ENCODE results near the gene CCRL2.
"Not testable (repeated sequence)": the region's sequence is repeated elsewhere in the genome, so short reads cannot be mapped to it uniquely, and the experiment has no call there.

The CCRL2 gene

GRCh38 chr3:46405301-46406019 is 1.6 kb upstream of the CCRL2 start:
- no peak for DNase-seq (ENCODE audit: low spot score)

GRCh38 chr3:46406443-46406787 is 644 bp upstream of the CCRL2 start:
- DNase-seq (ENCODE audit: low spot score) = no peak

- no peak for DNase-seq (ENCODE audit: low spot score)
Measured at GRCh38 chr3:46407970-46408369, 911 bp downstream of the CCRL2 start.

GRCh38 chr3:46408853-46409252 is 1.8 kb downstream of the CCRL2 start:
- no peak for DNase-seq (ENCODE audit: low spot score)

GRCh38 chr3:46409739-46410489 is 2.9 kb downstream of the CCRL2 start:
- no peak for DNase-seq (ENCODE audit: low spot score)

- no peak for DNase-seq (ENCODE audit: low spot score)
Measured at GRCh38 chr3:46410669-46411068, 3.6 kb downstream of the CCRL2 start.

GRCh38 chr3:46411271-46411670 is 4.2 kb downstream of the CCRL2 start:
- DNase-seq (ENCODE audit: low spot score) = no peak

GRCh38 chr3:46412786-46413298 is 5.8 kb downstream of the CCRL2 start:
- DNase-seq (ENCODE audit: low spot score) = no peak

- DNase-seq (ENCODE audit: low spot score) = no peak
Measured at GRCh38 chr3:46413951-46414350, 6.9 kb downstream of the CCRL2 start.

GRCh38 chr3:46414739-46415138 is 7.7 kb downstream of the CCRL2 start:
- no peak for DNase-seq (ENCODE audit: low spot score)

- DNase-seq (ENCODE audit: low spot score) = no peak
Measured at GRCh38 chr3:46416125-46416810, 9.2 kb downstream of the CCRL2 start.

- no peak for DNase-seq (ENCODE audit: low spot score)
Measured at GRCh38 chr3:46416811-46417510, 9.9 kb downstream of the CCRL2 start.

GRCh38 chr3:46417841-46418611 is 11.0 kb downstream of the CCRL2 start:
- peak; percentile 26 for DNase-seq (ENCODE audit: low spot score)

GRCh38 chr3:46419816-46420215 is 12.8 kb downstream of the CCRL2 start:
- no peak for DNase-seq (ENCODE audit: low spot score)

GRCh38 chr3:46420931-46421330 is 13.9 kb downstream of the CCRL2 start:
- no peak for DNase-seq (ENCODE audit: low spot score)

GRCh38 chr3:46422617-46423016 is 15.6 kb downstream of the CCRL2 start:
- DNase-seq (ENCODE audit: low spot score) = no peak

GRCh38 chr3:46423588-46423987 is 16.5 kb downstream of the CCRL2 start:
- no peak for DNase-seq (ENCODE audit: low spot score)

- DNase-seq (ENCODE audit: low spot score) = not testable (repeated sequence)
Measured at GRCh38 chr3:46426476-46426875, 19.4 kb downstream of the CCRL2 start.

GRCh38 chr3:46427404-46427803 is 20.3 kb downstream of the CCRL2 start:
- DNase-seq (ENCODE audit: low spot score) = not testable (repeated sequence)

GRCh38 chr3:46427916-46428833 is 21.1 kb downstream of the CCRL2 start:
- DNase-seq (ENCODE audit: low spot score) = no peak

Data from iPS-NIHi11 (cell line).